ENCODE measurements around the gene CIC.

The CIC gene

GRCh38 chr19:42275103-42275502, 6.1 kb downstream of the CIC start:
- intact Hi-C loops (cut with DNase I; ENCODE audit: low total_unique reads): no loop called here
- H3K4me1 ChIP-seq: peaks cover 6 to 95% (median 71%) of the 10 kb centered on the region in 4 donors
- H3K4me3 ChIP-seq: no peak overlapping the region
- no peaks in the 10 kb centered on the region for H3K9me3 ChIP-seq
- H3K27ac ChIP-seq: peak overlapping the region; percentile 93 to 97
- TF ChIP-seq CTCF (IDR thresholded peaks at IDR 0.05): no peak
- H3K36me3 ChIP-seq: peaks cover 22 to 34% (median 32%) of the 10 kb centered on the region in 3 donors
- peak in 1 of 2 donors; percentile 64 for DNase-seq
- no peaks in the 10 kb centered on the region for H3K27me3 ChIP-seq

- DNase-seq: no peak
- Histone ChIP-seq H3K36me3 (peaks cover 22 to 34% (median 32%) of the 10 kb centered on the region in 3 donors), H3K27ac (peak overlapping the region; percentile 93 to 97), H3K27me3 (no peaks in the 10 kb centered on the region), H3K9me3 (no peaks in the 10 kb centered on the region), H3K4me3 (no peak overlapping the region), H3K4me1 (peaks cover 6 to 92% (median 67%) of the 10 kb centered on the region in 4 donors)
- intact Hi-C loops (cut with DNase I; ENCODE audit: low total_unique reads): no loop called here
- TF ChIP-seq CTCF (IDR thresholded peaks at IDR 0.05): no peak
These were observed 6.5 kb downstream of the CIC start for GRCh38 chr19:42275517-42275916.

GRCh38 chr19:42276284-42276683, 7.2 kb downstream of the CIC start:
- peak in 1 of 2 donors; percentile 69 for DNase-seq
- intact Hi-C loops (cut with DNase I; ENCODE audit: low total_unique reads): no loop called here
- Histone ChIP-seq H3K4me1 (peaks cover 6 to 92% (median 63%) of the 10 kb centered on the region in 4 donors), H3K4me3 (no peak overlapping the region), H3K9me3 (no peaks in the 10 kb centered on the region), H3K27me3 (no peaks in the 10 kb centered on the region), H3K36me3 (peaks cover 22 to 34% (median 32%) of the 10 kb centered on the region in 3 donors), H3K27ac (peak overlapping the region; percentile 93 to 97)
- no peak for TF ChIP-seq CTCF (IDR thresholded peaks at IDR 0.05)

GRCh38 chr19:42276821-42277220, 7.8 kb downstream of the CIC start:
- no peak for DNase-seq
- Histone ChIP-seq H3K36me3 (peaks cover 22 to 33% (median 30%) of the 10 kb centered on the region in 3 donors), H3K27ac (peak overlapping the region; percentile 93 to 97), H3K9me3 (no peaks in the 10 kb centered on the region), H3K4me3 (no peak overlapping the region), H3K4me1 (peaks cover 6 to 92% (median 63%) of the 10 kb centered on the region in 4 donors), H3K27me3 (no peaks in the 10 kb centered on the region)
- no peak for TF ChIP-seq CTCF (IDR thresholded peaks at IDR 0.05)
- intact Hi-C loops (cut with DNase I; ENCODE audit: low total_unique reads): no loop called here

- H3K4me1 ChIP-seq: peaks cover 6 to 93% (median 72%) of the 10 kb centered on the region in 4 donors
- intact Hi-C loops (cut with DNase I; ENCODE audit: low total_unique reads): loop anchor here (2.0 kb wide), 1 partner anchor 31 kb away; no protein-coding TSS in a partner anchor
- H3K9me3 ChIP-seq: no peaks in the 10 kb centered on the region
- H3K4me3 ChIP-seq: peak overlapping the region in 1 of 2 donors; percentile 10
- H3K36me3 ChIP-seq: peaks cover 12 to 22% (median 19%) of the 10 kb centered on the region in 3 donors
- no peak for TF ChIP-seq CTCF (IDR thresholded peaks at IDR 0.05)
- peak overlapping the region; percentile 93 to 97 for H3K27ac ChIP-seq
- DNase-seq: no peak
- no peaks in the 10 kb centered on the region for H3K27me3 ChIP-seq
These were observed 8.9 kb downstream of the CIC start for GRCh38 chr19:42277821-42278451.

Measured in tibial artery (tissue), 4 donors.